Measurements from ENCODE around the gene CTSF. TPM values are rescaled to one million over a fixed set of nuclear protein-coding genes. Genes with fewer than 3 reads are reported as not detected.
A peak's percentile ranks its signal among the peaks of the same experiment; 100 is the strongest.

The CTSF gene
- total RNA-seq, 1 experiment from 2014 or later: 0.98 TPM

- H3K23ac ChIP-seq (ENCODE audit: insufficient read length, low read depth, low read length): no peak overlapping the region
- no peak overlapping the region for H3K14ac ChIP-seq (ENCODE audit: insufficient read depth, low read length)
- H2BK12ac ChIP-seq (ENCODE audit: insufficient read length, low read depth, low read length): no peak overlapping the region
- H3K27me3 Mint-ChIP-seq (ENCODE audit: low read depth): no peaks in the 10 kb centered on the region; the same call in 1 of the 2 replicates
- H2AFZ ChIP-seq (ENCODE audit: low read length): no peak overlapping the region
- no peaks in the 10 kb centered on the region for H4K20me1 ChIP-seq (ENCODE audit: control insufficient read depth, insufficient read depth, insufficient read length)
- H2BK120ac ChIP-seq (ENCODE audit: low read depth, low read length, poor library complexity, severe bottlenecking): no peak overlapping the region
- no peak overlapping the region for H2BK15ac ChIP-seq (ENCODE audit: low read depth, low read length)
- H2BK20ac ChIP-seq (ENCODE audit: low read depth, low read length, poor library complexity, severe bottlenecking): no peak overlapping the region
- no peak overlapping the region for H4K91ac ChIP-seq (ENCODE audit: insufficient read length, low read depth, low read length)
- H3K23me2 ChIP-seq (ENCODE audit: insufficient read length, low read depth, low read length, poor library complexity, severe bottlenecking): no peaks in the 10 kb centered on the region
- WGBS (ENCODE audit: extremely low coverage, insufficient read length, low lambda C conversion rate): no CpG with 5 or more reads among the region's 16 CpGs
- no peak for TF ChIP-seq CTCF (conservative IDR thresholded peaks at IDR 0.05)
- H3K36me3 Mint-ChIP-seq (ENCODE audit: insufficient read depth in 1 of 3, low read depth in 3 of 3): peaks cover 2 to 30% (median 21%) of the 10 kb centered on the region in 3 experiments; a peak in 6 of 7 replicates
- no peak overlapping the region for H4K5ac ChIP-seq (ENCODE audit: insufficient read length, low read depth, low read length)
- no peaks in the 10 kb centered on the region for H3K9me3 ChIP-seq (ENCODE audit: control insufficient read depth, low read depth, low read length)
- H3K79me2 ChIP-seq (ENCODE audit: insufficient read depth, low read length): no peaks in the 10 kb centered on the region
- H3K4ac ChIP-seq (ENCODE audit: low read depth, low read length): no peak overlapping the region
- no peak overlapping the region for H2AK5ac ChIP-seq (ENCODE audit: insufficient read length, low read length)
- no peak overlapping the region for H3K18ac ChIP-seq (ENCODE audit: insufficient read length, low read depth, low read length)
- H3K27ac ChIP-seq (ENCODE audit: insufficient read length, low read depth, low read length): no peak overlapping the region
- peaks cover 29 to 30% of the 10 kb centered on the region in 2 experiments for H3K4me1 Mint-ChIP-seq
- peak overlapping the region in 2 of 3 experiments; percentile 54 to 77; a peak in 3 of 7 replicates for H3K27ac Mint-ChIP-seq
- H3K79me1 ChIP-seq (ENCODE audit: insufficient read depth, low read depth, low read length, poor library complexity, severe bottlenecking): no peaks in the 10 kb centered on the region
- no peak overlapping the region for H2BK5ac ChIP-seq (ENCODE audit: insufficient read length, low read length)
- H3T11ph ChIP-seq (ENCODE audit: low read length): no peak overlapping the region
- no peak overlapping the region for H3K56ac ChIP-seq (ENCODE audit: insufficient read length, low read depth, low read length)
- H3K4me1 ChIP-seq (ENCODE audit: insufficient read depth, low read length): no peaks in the 10 kb centered on the region
- no peaks in the 10 kb centered on the region; a peak in 1 of 5 replicates for H3K9me3 Mint-ChIP-seq
- no peak overlapping the region for H3K9ac ChIP-seq (ENCODE audit: extremely low read depth, insufficient read length, low read length)
- no peak for DNase-seq
- no peaks in the 10 kb centered on the region for H3K27me3 ChIP-seq (ENCODE audit: insufficient read depth, low read length)
- H4K8ac ChIP-seq (replicated peaks; ENCODE audit: insufficient read length, low read depth, low read length): no peak overlapping the region
- no peak overlapping the region for H3K4me2 ChIP-seq (ENCODE audit: insufficient read depth, insufficient read length, low read length)
- H3K4me3 Mint-ChIP-seq: peak overlapping the region; percentile 4 to 47
Observed at GRCh38 chr11:66548774-66549630, 19.4 kb downstream of the CTSF start.
